MCF 10A (cell line): ENCODE results near the gene ATP8B4. TPM values are rescaled to one million over a fixed set of nuclear protein-coding genes. Genes with fewer than 3 reads are reported as not detected.
A peak's percentile ranks its signal among the peaks of the same experiment; 100 is the strongest.

ENCODE experiments used
- BruUV-seq: library from RNA; stranded (reverse); fragments of 400-500 nt; replicated peaks from 2 replicates; lab custom pipeline; 2021; lab: Mats Ljungman, UMichigan
- CTCF ChIA-PET: fragments of 300-600 bp; sonication (Branson Sonifier 250); formaldehyde crosslinking; extraction: SDS; loops from one replicate; lab custom pipeline; 2021; ENCODE audit warnings: antibody characterized with exemption, inconsistent platforms; lab: Yijun Ruan, JAX
- POLR2A ChIA-PET: fragments of 300-600, 350-650 bp; sonication (Branson Sonifier 250); formaldehyde crosslinking; extraction: SDS; loops from one replicate; lab custom pipeline; 2020; ENCODE audit warnings: antibody characterized with exemption, inconsistent platforms; lab: Yijun Ruan, JAX
- DNase-seq: peaks from one replicate; pipeline ENCODE4 v3.0.0-alpha.2; 2018; ENCODE audit not compliant: unreplicated experiment
- H3K27ac Mint-ChIP-seq: one replicate; pipeline ENCODE4 v1.8.0; 2022; ENCODE audit warnings: mild to moderate bottlenecking, low read depth, mixed read lengths; ENCODE audit not compliant: unreplicated experiment
- H3K27me3 Mint-ChIP-seq: one replicate; pipeline ENCODE4 v1.8.0; 2022; ENCODE audit warnings: mixed read lengths; ENCODE audit not compliant: insufficient read depth, unreplicated experiment
- H3K36me3 Mint-ChIP-seq: one replicate; pipeline ENCODE4 v1.8.0; 2022; ENCODE audit warnings: mild to moderate bottlenecking, moderate library complexity, mixed read lengths; ENCODE audit not compliant: insufficient read depth, unreplicated experiment
- H3K4me1 Mint-ChIP-seq: one replicate; pipeline ENCODE4 v1.8.0; 2022; ENCODE audit warnings: mixed read lengths; ENCODE audit not compliant: insufficient read depth, unreplicated experiment
- H3K4me3 Mint-ChIP-seq: one replicate; pipeline ENCODE4 v1.8.0; 2022; ENCODE audit warnings: mild to moderate bottlenecking, moderate library complexity, mixed read lengths; ENCODE audit not compliant: unreplicated experiment
- H3K9me3 Mint-ChIP-seq: one replicate; pipeline ENCODE4 v1.8.0; 2022; ENCODE audit warnings: mixed read lengths; ENCODE audit not compliant: unreplicated experiment
- intact Hi-C: fragments of 100-400 bp; cut with micrococcal nuclease; formaldehyde crosslinking; loops from 2 replicates; pipeline ENCODE4 v1.14.1; 2022
- total RNA-seq: library from RNA; stranded (reverse); gene quantifications from 2 replicates; pipeline ENCODE4 v1.2.3, GENCODE V29; 2022
- TF ChIP-seq, protein P1 (sequence below): fragments of 200-600 bp; IDR thresholded peaks from one replicate; pipeline ENCODE4 v1.8.0; 2022; ENCODE audit warnings: antibody characterized with exemption, mild to moderate bottlenecking; ENCODE audit not compliant: unreplicated experiment

ATP8B4 gene
- total RNA-seq, 1 experiment from 2014 or later: not detected

GRCh38 chr15:49810720-49811119 is 308.3 kb downstream of the ATP8B4 start:
- H3K27me3 Mint-ChIP-seq: no peaks in the 10 kb centered on the region
- BruUV-seq: no TSS peak
- DNase-seq: no peak
- H3K36me3 Mint-ChIP-seq: no peaks in the 10 kb centered on the region
- H3K4me1 Mint-ChIP-seq: no peaks in the 10 kb centered on the region
- ChIA-PET CTCF (interaction anchor here (0.6 kb wide), 1 partner anchor 313 kb away, joined by 3 read pairs; no protein-coding TSS in a partner anchor), POLR2A (interaction anchor here (1.0 to 1.3 kb wide), 2 partner anchors 46 to 235 kb away, joined by 3 read pairs; no protein-coding TSS in a partner anchor)
- intact Hi-C loops: no loop called here
- no peaks in the 10 kb centered on the region for H3K9me3 Mint-ChIP-seq
- no peak overlapping the region for H3K4me3 Mint-ChIP-seq
- TF ChIP-seq, protein P1, sequence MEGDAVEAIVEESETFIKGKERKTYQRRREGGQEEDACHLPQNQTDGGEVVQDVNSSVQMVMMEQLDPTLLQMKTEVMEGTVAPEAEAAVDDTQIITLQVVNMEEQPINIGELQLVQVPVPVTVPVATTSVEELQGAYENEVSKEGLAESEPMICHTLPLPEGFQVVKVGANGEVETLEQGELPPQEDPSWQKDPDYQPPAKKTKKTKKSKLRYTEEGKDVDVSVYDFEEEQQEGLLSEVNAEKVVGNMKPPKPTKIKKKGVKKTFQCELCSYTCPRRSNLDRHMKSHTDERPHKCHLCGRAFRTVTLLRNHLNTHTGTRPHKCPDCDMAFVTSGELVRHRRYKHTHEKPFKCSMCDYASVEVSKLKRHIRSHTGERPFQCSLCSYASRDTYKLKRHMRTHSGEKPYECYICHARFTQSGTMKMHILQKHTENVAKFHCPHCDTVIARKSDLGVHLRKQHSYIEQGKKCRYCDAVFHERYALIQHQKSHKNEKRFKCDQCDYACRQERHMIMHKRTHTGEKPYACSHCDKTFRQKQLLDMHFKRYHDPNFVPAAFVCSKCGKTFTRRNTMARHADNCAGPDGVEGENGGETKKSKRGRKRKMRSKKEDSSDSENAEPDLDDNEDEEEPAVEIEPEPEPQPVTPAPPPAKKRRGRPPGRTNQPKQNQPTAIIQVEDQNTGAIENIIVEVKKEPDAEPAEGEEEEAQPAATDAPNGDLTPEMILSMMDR: no peak
- H3K27ac Mint-ChIP-seq: no peak overlapping the region

DNA sequence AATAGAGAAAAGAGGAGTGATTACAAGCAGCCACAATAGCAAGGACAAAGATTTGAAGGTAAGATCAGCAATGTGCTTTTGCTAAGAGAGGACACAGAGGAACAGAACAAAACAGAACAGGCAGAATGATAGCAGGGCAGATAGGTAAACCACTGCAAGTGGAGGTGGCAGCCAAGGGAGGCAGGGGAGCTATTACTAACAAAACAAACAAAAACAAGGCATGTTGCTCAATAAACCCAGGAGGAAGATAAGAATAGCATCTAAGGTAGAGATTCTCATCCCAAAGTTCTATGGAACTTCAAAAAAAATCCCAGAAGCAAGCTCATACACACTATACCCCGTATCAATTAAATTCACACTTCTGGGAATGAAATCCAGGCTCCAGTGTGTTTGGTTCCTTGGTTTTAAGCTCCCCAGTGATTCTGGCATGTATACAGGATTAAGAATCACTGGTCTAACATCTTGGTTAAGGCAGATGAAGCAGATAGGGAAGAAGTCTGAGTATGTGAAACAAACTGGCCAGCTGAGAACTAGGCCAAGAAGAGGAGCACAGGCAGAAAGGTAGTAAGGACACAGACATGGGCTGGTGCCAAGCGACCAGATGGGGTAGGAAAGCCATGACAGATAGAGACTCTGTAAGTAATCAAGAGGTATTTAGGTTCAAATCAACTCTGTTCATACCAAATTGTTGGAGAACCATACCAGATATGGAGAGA is 309.0 kb downstream of the ATP8B4 start:
- Mint-ChIP-seq H3K27ac (no peak overlapping the region), H3K4me1 (no peaks in the 10 kb centered on the region), H3K27me3 (no peaks in the 10 kb centered on the region), H3K9me3 (no peaks in the 10 kb centered on the region), H3K36me3 (no peaks in the 10 kb centered on the region), H3K4me3 (no peak overlapping the region)
- peak; percentile 11 for DNase-seq
- POLR2A ChIA-PET: interaction anchor here (0.7 to 1.3 kb wide), 3 partner anchors 47 to 846 kb away, joined by 3 read pairs; partner anchors contain the start of gene SHC4
- intact Hi-C loops: no loop called here
- no TSS peak for BruUV-seq
- CTCF ChIA-PET: interaction anchor here (0.6 to 1.2 kb wide), 5 partner anchors 92 to 402 kb away, joined by 3 read pairs; partner anchors contain the start of gene FGF7
- TF ChIP-seq, protein P1: no peak

DNA sequence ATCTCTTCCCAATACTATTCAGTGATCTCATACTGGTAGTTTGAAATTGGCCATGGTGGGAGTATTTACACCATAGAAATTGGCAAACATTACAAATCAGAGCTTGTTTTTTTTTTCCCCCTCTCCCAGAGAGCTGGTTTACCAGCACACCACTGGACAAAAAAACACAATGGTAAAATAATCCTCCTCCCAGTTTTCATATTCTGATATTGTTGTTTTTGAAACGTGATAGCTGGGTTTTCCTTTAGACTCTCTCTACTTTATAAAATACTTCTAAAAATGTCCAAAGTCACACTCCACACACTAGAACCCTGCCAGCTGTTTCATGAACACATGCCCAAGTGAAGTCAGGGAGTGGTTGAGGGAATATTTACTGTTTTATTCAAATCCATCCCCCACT is 310.7 kb downstream of the ATP8B4 start:
- Mint-ChIP-seq H3K4me3 (no peak overlapping the region), H3K4me1 (no peaks in the 10 kb centered on the region)
- intact Hi-C loops: no loop called here

More for the DNA sequence above, 310.7 kb downstream of the ATP8B4 start:
- H3K27me3 Mint-ChIP-seq: no peaks in the 10 kb centered on the region
- H3K9me3 Mint-ChIP-seq: peaks cover 4% of the 10 kb centered on the region
- TF ChIP-seq, protein P1: no peak
- H3K27ac Mint-ChIP-seq: no peak overlapping the region
- BruUV-seq: no TSS peak
- POLR2A ChIA-PET: interaction anchor here (1.0 kb wide), 1 partner anchor 19 kb away, joined by 4 read pairs; no protein-coding TSS in a partner anchor
- CTCF ChIA-PET: interaction anchor here (0.6 to 1.2 kb wide), 2 partner anchors 18 to 93 kb away, joined by 3 read pairs; no protein-coding TSS in a partner anchor
- no peaks in the 10 kb centered on the region for H3K36me3 Mint-ChIP-seq
- no peak for DNase-seq

Other genes starting within 250 kb of the ATP8B4 start
- gene SLC27A2, start 63.0 kb upstream of the ATP8B4 start, total RNA-seq: 0.64 and 0.84 TPM in 2 replicates
- not detected in 2 replicates for gene HDC, start 146.5 kb upstream of the ATP8B4 start, total RNA-seq
- 33.4 and 38.5 TPM in 2 replicates for gene GABPB1, start 236.0 kb upstream of the ATP8B4 start, total RNA-seq